Measurements from ENCODE around the gene PREX1.
A peak's percentile ranks its signal among the peaks of the same experiment; 100 is the strongest.

Gene PREX1

DNA sequence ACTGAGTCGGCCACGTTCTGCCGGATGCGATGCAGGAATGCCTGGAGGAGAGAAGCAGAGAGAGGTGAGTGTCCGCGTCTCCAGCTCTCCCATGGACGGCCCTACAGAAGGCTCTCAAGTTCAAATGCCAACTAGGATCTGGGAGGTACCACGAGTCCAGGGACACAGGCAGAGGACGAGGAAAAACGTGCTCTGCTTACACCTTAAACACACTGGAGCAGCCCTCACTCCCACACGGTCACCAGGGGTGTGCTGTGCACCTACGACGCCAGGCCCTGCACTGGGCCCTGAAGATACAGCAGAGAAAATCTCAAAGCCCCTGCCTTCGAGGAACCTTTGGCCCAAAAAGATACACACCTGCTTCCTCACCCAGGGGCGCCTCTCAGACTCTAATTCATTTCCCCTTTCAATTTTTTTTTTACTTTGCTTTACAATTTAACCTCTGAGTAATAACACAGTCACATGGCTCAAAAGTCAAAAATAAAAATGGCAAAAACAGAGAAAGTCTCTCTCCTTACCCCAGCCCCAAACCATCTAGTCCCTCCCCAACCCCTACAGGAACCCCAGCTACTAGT is 79.9 kb downstream of the PREX1 start:
- no peak for DNase-seq

- no peak for DNase-seq
These were observed 82.5 kb downstream of the PREX1 start for GRCh38 chr20:48745330-48745729.

DNA sequence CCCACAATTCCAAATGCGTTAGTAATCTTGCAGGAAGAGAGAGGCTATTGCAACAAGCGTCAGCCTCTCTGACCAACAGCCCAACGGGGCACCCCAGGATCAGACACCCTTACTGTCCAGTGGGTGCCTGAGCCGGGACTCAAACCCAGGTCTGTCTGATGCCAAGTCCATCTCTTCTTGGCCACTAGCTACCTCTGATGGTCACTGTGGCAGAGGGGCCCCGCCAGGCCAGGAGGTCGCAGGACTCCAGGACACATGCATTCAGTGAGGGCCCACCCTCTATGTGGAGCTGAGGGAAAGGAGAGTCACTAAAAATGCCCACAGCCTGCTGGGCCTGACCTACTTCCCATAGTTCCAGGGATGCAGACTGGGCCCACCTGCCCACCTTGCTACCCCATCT is 83.3 kb downstream of the PREX1 start:
- DNase-seq, result no peak

DNA sequence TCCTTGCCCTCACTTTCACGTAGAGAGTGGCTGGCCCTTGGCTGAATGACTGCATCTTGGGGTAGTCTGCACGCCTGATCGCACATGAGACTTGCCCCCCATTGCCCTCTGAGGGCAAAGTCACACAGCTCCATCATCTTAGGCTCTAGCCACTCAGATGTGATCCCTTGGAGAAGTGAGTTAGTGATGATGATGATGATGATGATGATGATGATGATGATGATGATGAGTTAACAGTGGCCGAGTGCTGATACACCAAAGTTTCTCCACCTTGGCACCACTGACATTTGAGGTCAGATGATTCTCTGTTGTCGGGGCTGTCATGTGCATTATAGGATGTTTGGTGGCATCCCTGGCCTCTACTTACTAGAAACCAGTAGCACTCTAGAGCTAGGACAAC is 84.0 kb downstream of the PREX1 start:
- no peak for DNase-seq

- DNase-seq, result no peak
These were observed 84.7 kb downstream of the PREX1 start for GRCh38 chr20:48742912-48743680.

- DNase-seq, result no peak
These were observed 85.6 kb downstream of the PREX1 start for GRCh38 chr20:48742233-48742632.

GRCh38 chr20:48741669-48742068 is 86.1 kb downstream of the PREX1 start:
- DNase-seq, result no peak

GRCh38 chr20:48740712-48741111 is 87.1 kb downstream of the PREX1 start:
- no peak for DNase-seq

DNA sequence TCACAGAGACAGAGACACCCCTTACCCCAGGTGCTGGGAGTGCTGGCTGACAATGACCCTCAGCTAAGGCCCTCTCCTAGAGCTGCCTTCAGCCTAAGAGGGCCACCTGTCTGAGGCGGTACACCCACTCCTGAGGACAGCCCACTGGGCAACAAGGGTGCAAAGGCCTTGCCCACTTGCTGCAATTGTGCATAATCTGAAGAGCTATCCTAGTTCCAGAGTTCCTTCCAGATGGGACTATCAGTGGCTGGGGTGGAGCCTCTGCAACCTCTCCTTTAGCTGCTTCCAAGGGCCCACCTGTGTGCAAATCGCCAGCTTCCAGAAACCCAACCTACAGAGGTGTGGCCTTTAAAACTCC is 87.5 kb downstream of the PREX1 start:
- DNase-seq, result no peak

- DNase-seq, result no peak
These were observed 88.2 kb downstream of the PREX1 start for GRCh38 chr20:48739395-48740291.

DNA sequence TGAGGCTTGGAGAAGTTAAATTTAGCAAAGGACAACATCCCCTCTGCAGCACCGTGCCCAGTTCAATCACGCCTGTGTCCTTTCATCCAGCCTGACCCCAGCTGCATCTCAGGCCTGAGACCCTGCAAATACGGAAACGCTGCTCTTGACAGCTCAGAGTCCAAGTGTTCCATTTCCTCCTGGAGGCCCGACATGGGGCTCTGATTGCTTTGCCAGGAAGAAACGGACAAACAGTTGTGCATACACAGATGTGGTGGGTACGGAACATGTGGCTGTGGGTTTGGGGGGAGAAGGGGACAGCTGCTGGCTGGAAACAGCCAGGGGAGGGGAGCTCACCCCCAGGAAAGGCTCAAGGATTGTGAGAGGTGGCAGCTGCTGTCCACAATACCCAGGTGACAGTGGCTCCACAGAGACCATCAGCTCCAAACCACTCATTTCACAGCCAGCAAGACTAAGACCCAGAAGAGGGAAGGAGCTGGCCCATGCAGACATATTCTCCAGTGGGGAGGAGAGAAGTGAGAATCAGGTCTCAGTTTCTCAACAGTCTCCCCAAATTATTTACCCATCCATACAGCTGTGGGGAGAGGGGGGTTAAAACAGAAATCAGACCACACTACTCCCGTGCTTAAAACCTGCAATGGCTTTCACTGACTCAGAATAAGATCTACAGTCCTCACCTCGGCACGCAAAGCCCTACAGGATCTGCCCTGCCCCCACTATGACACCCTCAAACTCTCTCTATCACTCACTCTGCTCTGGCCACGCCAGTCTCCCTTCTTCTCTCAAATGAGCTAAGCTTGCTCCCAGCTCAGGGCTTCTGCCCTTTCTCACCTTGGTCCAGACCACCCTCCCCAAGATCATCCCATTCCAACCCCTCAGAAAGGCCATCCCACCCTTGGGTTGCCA is 89.1 kb downstream of the PREX1 start:
- DNase-seq, result no peak

DNA sequence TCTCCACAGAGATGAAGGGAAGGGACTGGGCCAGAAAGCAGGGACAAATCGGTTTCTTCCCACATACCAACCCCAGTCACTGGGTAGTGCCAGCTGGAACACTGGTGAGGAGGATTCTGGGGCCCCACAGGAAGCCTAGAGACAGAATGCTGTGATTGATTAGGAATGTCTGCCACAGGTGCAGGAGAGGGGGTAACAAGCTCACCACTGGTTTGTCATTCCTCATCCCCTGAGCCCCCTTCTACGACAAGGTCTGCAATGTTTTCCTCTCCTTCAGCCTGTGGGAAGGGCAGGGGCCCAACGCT is 89.8 kb downstream of the PREX1 start:
- no peak for DNase-seq

- no peak for DNase-seq
These were observed 90.2 kb downstream of the PREX1 start for GRCh38 chr20:48737434-48738093.

DNA sequence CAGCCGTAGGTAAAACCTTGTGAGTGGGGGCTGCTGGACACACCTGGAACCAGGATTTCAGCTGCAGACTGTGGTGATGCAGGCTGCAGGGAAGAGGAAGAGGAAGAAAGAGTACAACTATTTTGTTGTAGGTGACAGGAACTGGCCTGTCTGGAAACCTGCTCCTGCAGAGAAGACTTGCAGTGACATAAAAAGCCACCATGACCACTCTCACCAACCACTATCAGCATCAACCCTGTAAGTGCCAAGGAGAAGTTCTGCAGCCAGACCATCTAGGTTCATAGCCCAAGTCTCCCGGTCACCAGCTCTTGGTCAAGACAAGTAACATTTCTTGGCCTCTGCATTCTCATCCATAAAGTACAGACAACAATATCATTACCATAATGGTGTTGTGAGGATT is 91.2 kb downstream of the PREX1 start:
- DNase-seq, result no peak

DNA sequence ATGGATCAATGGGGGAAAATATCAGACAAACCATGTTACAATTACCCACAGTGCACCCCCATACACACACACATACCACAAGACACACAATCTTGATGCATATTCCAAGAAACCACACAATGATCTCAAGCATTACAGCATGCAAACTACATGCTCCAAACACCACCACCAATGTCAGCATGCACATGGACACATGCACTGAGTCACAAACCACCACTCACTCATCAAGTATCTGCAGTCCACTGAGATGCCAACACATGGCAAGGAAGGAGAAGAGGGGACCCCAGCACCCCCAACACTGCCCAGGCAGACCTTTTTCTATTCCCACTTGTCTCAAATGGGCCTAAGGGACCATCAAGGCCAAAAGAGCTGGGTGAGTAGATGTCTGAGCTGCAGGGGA is 91.6 kb downstream of the PREX1 start:
- DNase-seq, result no peak

- DNase-seq, result no peak
These were observed 92.7 kb downstream of the PREX1 start for GRCh38 chr20:48735112-48735511.

DNA sequence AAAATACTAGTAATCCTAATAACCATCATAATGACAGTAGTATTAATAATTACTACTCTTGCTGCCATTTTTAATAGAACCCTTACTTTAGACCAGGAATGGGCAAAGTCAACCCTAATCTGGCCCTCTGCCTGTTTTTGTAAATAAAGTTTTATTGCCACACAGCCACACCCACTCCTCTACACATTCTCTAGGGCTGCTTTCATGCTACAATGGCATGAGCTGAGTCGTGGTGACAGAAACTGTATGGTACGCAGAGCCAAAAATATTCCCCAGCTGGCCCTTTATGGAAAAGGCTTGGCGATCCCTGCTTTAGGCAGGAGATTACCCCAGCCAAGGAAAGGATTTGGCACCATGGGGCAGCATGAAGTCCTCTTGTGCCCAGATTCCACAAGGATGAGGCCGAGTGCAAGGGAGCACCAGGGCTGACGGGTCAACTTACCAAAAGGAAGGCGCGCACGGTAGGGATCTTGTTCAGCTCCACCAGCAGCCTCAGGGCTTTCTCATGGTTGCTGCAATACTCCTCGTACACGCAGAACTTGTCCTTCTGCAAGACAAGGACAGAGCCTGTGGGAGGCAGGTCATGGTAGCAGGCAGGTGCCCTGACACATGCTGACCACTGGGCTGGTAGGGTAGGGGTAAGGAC is 93.6 kb downstream of the PREX1 start:
- no peak for DNase-seq

- peak; percentile 35 for DNase-seq
These were observed 94.5 kb downstream of the PREX1 start for GRCh38 chr20:48733296-48733790.

- peak; percentile 69 for DNase-seq
These were observed 95.5 kb downstream of the PREX1 start for GRCh38 chr20:48732081-48732829.

- DNase-seq, result peak; percentile 85
These were observed 96.3 kb downstream of the PREX1 start for GRCh38 chr20:48731536-48731935.

DNA sequence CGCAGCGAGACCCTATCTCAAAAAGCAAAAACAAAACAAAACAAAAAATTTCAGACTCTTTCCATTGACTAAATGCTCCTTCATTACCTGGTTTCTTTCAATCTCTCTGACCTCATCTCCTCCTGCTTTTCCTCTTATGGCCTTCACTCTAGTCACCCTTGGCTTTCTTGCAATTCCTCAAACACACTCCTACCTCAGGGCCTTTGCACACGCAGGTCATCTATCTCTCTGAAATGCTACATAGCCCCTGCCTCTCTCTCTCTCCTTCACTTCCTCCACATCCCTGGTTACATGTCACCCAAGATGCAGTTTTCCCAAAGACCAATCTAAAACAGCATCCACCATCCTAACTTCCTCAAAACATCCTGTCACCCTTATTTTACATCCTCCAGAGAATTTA is 96.8 kb downstream of the PREX1 start:
- no peak for DNase-seq
